Uterus (tissue), 4 donors: Measurements from ENCODE around the gene INF2. TPM values are rescaled to one million over a fixed set of nuclear protein-coding genes. Genes with fewer than 3 reads are reported as not detected.

ENCODE experiments used
- DNase-seq, 2 donors: peaks; one replicate each; pipeline ENCODE4 v3.0.0-alpha.2; 2019 to 2020
- H3K27ac ChIP-seq, 2 donors: fragments of 200-600 bp; sonication (generic); 1 replicate in 1 of 2; 2 replicates in 1 of 2; pipeline ENCODE4 v1.5.1; 2016 to 2018
- H3K27me3 ChIP-seq, 2 donors: fragments of 200-600 bp; sonication (generic); one replicate each; pipeline ENCODE4 v1.5.1; 2018 to 2019; ENCODE audit warnings: control low read depth in 1 of 2
- H3K36me3 ChIP-seq, 2 donors: fragments of 200-600 bp; sonication (generic); one replicate each; pipeline ENCODE4 v1.5.1; 2019; ENCODE audit warnings: control low read depth in 1 of 2
- H3K4me1 ChIP-seq, 2 donors: fragments of 200-600 bp; sonication (generic); one replicate each; pipeline ENCODE4 v1.5.1; 2018 to 2019; ENCODE audit warnings: control low read depth in 1 of 2
- H3K4me3 ChIP-seq, 2 donors: fragments of 200-600 bp; sonication (generic); 1 replicate in 1 of 2; 2 replicates in 1 of 2; pipeline ENCODE4 v1.5.1; 2018 to 2019; ENCODE audit warnings: mild to moderate bottlenecking in 1 of 2
- H3K9me3 ChIP-seq, 2 donors: fragments of 200-600 bp; sonication (generic); one replicate each; pipeline ENCODE4 v1.5.1; 2019; ENCODE audit warnings: control low read depth in 1 of 2
- CTCF ChIP-seq, 4 experiments: fragments of 200-600 bp in 2 of 4; fragments of 450-650 bp in 2 of 4; sonication (generic) in 2 of 4; IDR thresholded peaks; one replicate each; pipeline ENCODE4 v1.5.1; 2016 to 2019; ENCODE audit warnings: antibody characterized with exemption in 4 of 4, mild to moderate bottlenecking in 2 of 4, moderate library complexity in 1 of 4
- POLR2A ChIP-seq, 2 donors: fragments of 450-650 bp; IDR thresholded peaks; one replicate each; pipeline ENCODE4 v1.6.1; 2016; ENCODE audit warnings: antibody characterized with exemption in 2 of 2, mild to moderate bottlenecking in 1 of 2, moderate library complexity in 1 of 2
- intact Hi-C: fragments of 100-400 bp; cut with DNase I; formaldehyde crosslinking; loops from one replicate; pipeline ENCODE4 v1.15.1; 2023; ENCODE audit warnings: low total_unique reads
- total RNA-seq, 4 donors: library from RNA; depleted of rRNA in 3 of 4; stranded (reverse); fragments of >200 nt in 3 of 4; gene quantifications; one replicate each; pipeline versions ENCODE4 v1.1.0 to v1.2.4, GENCODE V29; 2014 to 2023
- donor health status: DM: yes; HTN: yes; CAD: no.

The INF2 gene
- total RNA-seq, 4 donors from 2014 or later = 13.5 to 79.4 (median 44.6) TPM

DNA sequence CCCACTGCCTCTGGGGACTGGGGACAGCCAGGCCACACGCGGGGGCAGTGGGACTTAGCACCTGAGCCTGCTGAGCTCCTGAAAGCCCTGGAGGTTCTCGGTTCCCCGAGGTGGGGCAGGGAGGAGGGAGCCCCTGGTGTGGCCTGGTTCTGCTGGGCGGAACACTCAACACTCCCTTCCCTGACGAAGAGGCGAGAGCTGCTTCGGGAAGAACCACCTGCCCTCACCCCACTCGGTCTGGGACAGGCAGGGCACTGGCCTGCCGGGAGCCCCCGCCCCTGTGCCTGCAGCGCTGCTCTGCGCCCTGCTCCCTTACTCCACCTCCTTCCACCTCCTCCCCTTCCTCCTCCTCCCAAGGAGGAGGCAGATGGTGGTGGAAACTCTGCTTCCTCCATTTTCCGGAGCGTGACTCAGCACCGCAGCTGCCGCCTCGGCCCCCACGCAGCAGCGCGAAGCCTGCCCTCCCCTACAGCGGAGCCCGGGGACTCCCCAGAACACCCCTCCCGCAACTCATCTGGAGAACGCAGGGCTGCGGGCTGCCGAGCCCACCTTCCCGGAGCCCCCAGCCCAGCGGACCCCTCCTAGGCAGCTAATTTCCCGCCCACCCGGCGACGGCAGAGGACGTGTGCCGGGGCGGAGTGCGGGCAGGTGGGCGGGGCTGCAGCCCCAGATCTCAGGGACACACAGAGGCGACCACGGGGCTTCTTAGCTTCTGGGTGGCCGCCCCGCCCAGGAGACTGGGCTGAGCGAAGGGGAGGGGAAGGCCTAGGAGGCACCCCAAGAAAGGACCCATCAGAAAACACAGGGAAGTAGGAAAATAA, 11.7 kb upstream of the INF2 start:
- DNase-seq = peak; percentile 74 to 76
- intact Hi-C loops = no loop called here
- peaks cover 8 to 45% of the 10 kb centered on the region in 2 donors for H3K4me1 ChIP-seq

GRCh38 chr14:104678346-104678745, 11.1 kb upstream of the INF2 start:
- peak; percentile 55 to 59 for DNase-seq
- H3K4me3 ChIP-seq = peak overlapping the region; percentile 46 to 60
- no peaks in the 10 kb centered on the region for H3K9me3 ChIP-seq
- H3K36me3 ChIP-seq = no peaks in the 10 kb centered on the region
- no peak for TF ChIP-seq POLR2A (IDR thresholded peaks at IDR 0.05)
- no peak for TF ChIP-seq CTCF (IDR thresholded peaks at IDR 0.05)
- peak overlapping the region; percentile 84 to 90 for H3K27ac ChIP-seq
- H3K27me3 ChIP-seq = no peaks in the 10 kb centered on the region
- H3K4me1 ChIP-seq = peaks cover 8 to 45% of the 10 kb centered on the region in 2 donors
- intact Hi-C loops = no loop called here

More for the DNA sequence above, 11.7 kb upstream of the INF2 start:
- H3K9me3 ChIP-seq = no peaks in the 10 kb centered on the region
- H3K27ac ChIP-seq = peak overlapping the region; percentile 84 to 90
- H3K4me3 ChIP-seq = peak overlapping the region; percentile 46 to 60
- no peaks in the 10 kb centered on the region for H3K27me3 ChIP-seq
- H3K36me3 ChIP-seq = no peaks in the 10 kb centered on the region
- TF ChIP-seq POLR2A (IDR thresholded peaks at IDR 0.05) = peak; percentile 73 to 77
- TF ChIP-seq CTCF (IDR thresholded peaks at IDR 0.05) = no peak

GRCh38 chr14:104678901-104679705, 10.3 kb upstream of the INF2 start:
- no peak for TF ChIP-seq CTCF (IDR thresholded peaks at IDR 0.05)
- TF ChIP-seq POLR2A (IDR thresholded peaks at IDR 0.05) = no peak
- Histone ChIP-seq H3K36me3 (no peaks in the 10 kb centered on the region), H3K9me3 (no peaks in the 10 kb centered on the region), H3K27me3 (no peaks in the 10 kb centered on the region), H3K4me3 (no peak overlapping the region), H3K27ac (peak overlapping the region; percentile 84 to 90), H3K4me1 (peaks cover 8 to 45% of the 10 kb centered on the region in 2 donors)
- intact Hi-C loops = no loop called here
- peak; percentile 25 to 26 for DNase-seq

GRCh38 chr14:104680056-104680805, 9.2 kb upstream of the INF2 start:
- DNase-seq = peak; percentile 55 to 74

More at GRCh38 chr14:104680056-104680805, 9.2 kb upstream of the INF2 start:
- intact Hi-C loops = no loop called here
- Histone ChIP-seq H3K27ac (peak overlapping the region; percentile 69 to 90), H3K4me3 (no peak overlapping the region), H3K9me3 (no peaks in the 10 kb centered on the region), H3K27me3 (no peaks in the 10 kb centered on the region), H3K36me3 (no peaks in the 10 kb centered on the region), H3K4me1 (peaks cover 8 to 45% of the 10 kb centered on the region in 2 donors)
- no peak for TF ChIP-seq POLR2A (IDR thresholded peaks at IDR 0.05)
- no peak for TF ChIP-seq CTCF (IDR thresholded peaks at IDR 0.05)
